Mesothelial cell of epicardium (in vitro differentiated cells): ENCODE data around the gene ZNF213. TPM values are rescaled to one million over a fixed set of nuclear protein-coding genes. Genes with fewer than 3 reads are reported as not detected.

ENCODE experiments used
- DNase-seq, 2 experiments: peaks; one replicate each; pipeline ENCODE4 v3.0.0; 2021; ENCODE audit warnings: low spot score in 2 of 2; ENCODE audit not compliant: unreplicated experiment in 2 of 2
- H3K27ac Mint-ChIP-seq: 2 replicates; pipeline ENCODE4 v1.8.0; 2021; ENCODE audit warnings: mixed read lengths
- H3K27me3 Mint-ChIP-seq: 2 replicates; pipeline ENCODE4 v1.8.0; 2021; ENCODE audit warnings: low read depth, mixed read lengths
- H3K36me3 Mint-ChIP-seq: 2 replicates; pipeline ENCODE4 v1.8.0; 2021; ENCODE audit warnings: mixed read lengths
- H3K4me1 Mint-ChIP-seq: 2 replicates; pipeline ENCODE4 v1.8.0; 2021; ENCODE audit warnings: mixed read lengths
- H3K4me3 Mint-ChIP-seq: 2 replicates; pipeline ENCODE4 v1.8.0; 2021; ENCODE audit warnings: mild to moderate bottlenecking, moderate library complexity, mixed read lengths
- H3K9me3 Mint-ChIP-seq: 2 replicates; pipeline ENCODE4 v1.8.0; 2021; ENCODE audit warnings: mixed read lengths
- CTCF ChIP-seq: fragments of 200-600 bp; sonication (generic); IDR thresholded peaks from one replicate; pipeline ENCODE4 v1.5.0; 2021; ENCODE audit warnings: antibody characterized with exemption; ENCODE audit not compliant: unreplicated experiment
- total RNA-seq: library from RNA; stranded (reverse); gene quantifications from 3 replicates; pipeline ENCODE4 v1.2.1, GENCODE V29; 2021

Gene ZNF213
- total RNA-seq, result 12.2 to 13.4 TPM (median 12.7 TPM) in 3 replicates

GRCh38 chr16:3134338-3135125 is at the start of gene ZNF213:
TSS of gene ZNF213 (plus strand) at chr16:3135029. CDS start at chr16:3137281, 2,252 bp downstream.
- Mint-ChIP-seq H3K4me1 (peaks cover 25% of the 10 kb centered on the region), H3K4me3 (peak within 1 kb of the TSS; percentile 100)
- no peak for TF ChIP-seq CTCF

GRCh38 chr16:3085868-3086595 is 48.8 kb upstream of the ZNF213 start:
- TF ChIP-seq CTCF, result no peak
- H3K4me1 Mint-ChIP-seq, result peaks cover 14% of the 10 kb centered on the region
- peaks cover 3% of the 10 kb centered on the region for H3K27me3 Mint-ChIP-seq
- H3K36me3 Mint-ChIP-seq, result no peaks in the 10 kb centered on the region
- no peak for DNase-seq
- no peaks in the 10 kb centered on the region for H3K9me3 Mint-ChIP-seq
- H3K27ac Mint-ChIP-seq, result no peak overlapping the region
- H3K4me3 Mint-ChIP-seq, result no peak overlapping the region

More at GRCh38 chr16:3134338-3135125, at the start of gene ZNF213:
- Mint-ChIP-seq H3K9me3 (no peaks in the 10 kb centered on the region), H3K27ac (peak within 1 kb of the TSS; percentile 99), H3K36me3 (peaks cover 12% of the 10 kb centered on the region), H3K27me3 (no peaks in the 10 kb centered on the region)
- DNase-seq, result peak; percentile 81 to 88

GRCh38 chr16:3086596-3087242 is 48.1 kb upstream of the ZNF213 start:
- H3K27me3 Mint-ChIP-seq, result no peaks in the 10 kb centered on the region
- DNase-seq, result no peak
- no peak overlapping the region for H3K27ac Mint-ChIP-seq
- H3K9me3 Mint-ChIP-seq, result no peaks in the 10 kb centered on the region
- no peaks in the 10 kb centered on the region for H3K36me3 Mint-ChIP-seq
- no peak for TF ChIP-seq CTCF
- H3K4me1 Mint-ChIP-seq, result peaks cover 14% of the 10 kb centered on the region
- no peak overlapping the region for H3K4me3 Mint-ChIP-seq

- peak overlapping the region; percentile 20 for H3K4me3 Mint-ChIP-seq
- H3K27ac Mint-ChIP-seq, result no peak overlapping the region
- peaks cover 14% of the 10 kb centered on the region for H3K4me1 Mint-ChIP-seq
- no peaks in the 10 kb centered on the region for H3K9me3 Mint-ChIP-seq
- no peak for TF ChIP-seq CTCF
- H3K36me3 Mint-ChIP-seq, result no peaks in the 10 kb centered on the region
- no peak for DNase-seq
- H3K27me3 Mint-ChIP-seq, result no peaks in the 10 kb centered on the region
Measured at GRCh38 chr16:3087243-3088235, 47.3 kb upstream of the ZNF213 start.

GRCh38 chr16:3088450-3088849 is 46.4 kb upstream of the ZNF213 start:
- DNase-seq, result no peak
- Mint-ChIP-seq H3K36me3 (no peaks in the 10 kb centered on the region), H3K27ac (peak overlapping the region; percentile 53), H3K4me1 (peaks cover 16% of the 10 kb centered on the region), H3K4me3 (no peak overlapping the region), H3K27me3 (no peaks in the 10 kb centered on the region), H3K9me3 (no peaks in the 10 kb centered on the region)
- TF ChIP-seq CTCF, result no peak
